Measurements from ENCODE around the gene LRRC2. TPM values are rescaled to one million over a fixed set of nuclear protein-coding genes. Genes with fewer than 3 reads are reported as not detected.

LRRC2 gene
- total RNA-seq, 2 donors from 2014 or later, result 0.44 to 2.0 TPM

GRCh38 chr3:46505953-46506352, 60.1 kb downstream of the LRRC2 start:
- Histone ChIP-seq H3K27ac (no peak overlapping the region), H3K36me3 (no peaks in the 10 kb centered on the region), H3K27me3 (no peaks in the 10 kb centered on the region), H3K4me1 (no peaks in the 10 kb centered on the region), H3K9ac (ENCODE audit: low read depth in 2 of 2, low read length in 2 of 2) (no peak overlapping the region), H3K4me3 (no peak overlapping the region), H3K9me3 (no peaks in the 10 kb centered on the region)
- intact Hi-C loops (cut with DNase I), result no loop called here
- TF ChIP-seq CTCF (IDR thresholded peaks at IDR 0.05), result no peak
- no peak for DNase-seq

DNA sequence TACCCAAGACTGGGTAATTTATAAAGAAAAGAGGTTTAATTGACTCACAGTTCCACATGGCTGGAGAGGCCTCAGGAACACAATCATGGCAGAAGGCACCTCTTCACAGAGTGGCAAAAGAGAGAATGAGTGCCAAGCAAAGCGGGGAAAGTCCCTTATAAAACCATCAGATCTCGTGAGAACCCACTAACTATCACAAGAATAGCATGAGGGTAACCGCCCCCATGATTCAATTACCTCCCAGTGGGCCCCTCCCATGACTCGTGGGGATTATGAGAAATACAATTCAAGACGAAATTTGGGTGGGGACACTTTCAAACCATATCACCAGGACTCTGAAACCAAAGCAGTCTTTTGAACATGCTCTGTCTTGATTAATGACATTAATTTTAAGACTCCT, 61.3 kb downstream of the LRRC2 start:
- H3K27me3 ChIP-seq, result no peaks in the 10 kb centered on the region
- H3K4me1 ChIP-seq, result no peaks in the 10 kb centered on the region
- intact Hi-C loops (cut with DNase I), result no loop called here
- no peak for DNase-seq
- no peak overlapping the region for H3K4me3 ChIP-seq
- no peak overlapping the region for H3K27ac ChIP-seq
- TF ChIP-seq CTCF (IDR thresholded peaks at IDR 0.05), result no peak
- no peak overlapping the region for H3K9ac ChIP-seq (ENCODE audit: low read depth in 2 of 2, low read length in 2 of 2)
- H3K36me3 ChIP-seq, result no peaks in the 10 kb centered on the region
- H3K9me3 ChIP-seq, result no peaks in the 10 kb centered on the region

GRCh38 chr3:46503200-46503874, 62.8 kb downstream of the LRRC2 start:
- Histone ChIP-seq H3K9me3 (no peaks in the 10 kb centered on the region), H3K4me1 (no peaks in the 10 kb centered on the region), H3K27me3 (no peaks in the 10 kb centered on the region), H3K36me3 (no peaks in the 10 kb centered on the region), H3K4me3 (no peak overlapping the region), H3K27ac (no peak overlapping the region), H3K9ac (ENCODE audit: low read depth in 2 of 2, low read length in 2 of 2) (no peak overlapping the region)
- no peak for DNase-seq
- TF ChIP-seq CTCF (IDR thresholded peaks at IDR 0.05), result no peak
- intact Hi-C loops (cut with DNase I), result no loop called here

GRCh38 chr3:46501702-46502101, 64.4 kb downstream of the LRRC2 start:
- H3K4me1 ChIP-seq, result no peaks in the 10 kb centered on the region
- H3K9ac ChIP-seq (ENCODE audit: low read depth in 2 of 2, low read length in 2 of 2), result no peak overlapping the region
- TF ChIP-seq CTCF (IDR thresholded peaks at IDR 0.05), result no peak
- no peaks in the 10 kb centered on the region for H3K9me3 ChIP-seq
- intact Hi-C loops (cut with DNase I), result no loop called here
- no peaks in the 10 kb centered on the region for H3K36me3 ChIP-seq
- H3K27ac ChIP-seq, result no peak overlapping the region
- no peak overlapping the region for H3K4me3 ChIP-seq
- no peaks in the 10 kb centered on the region for H3K27me3 ChIP-seq
- DNase-seq, result no peak

- Histone ChIP-seq H3K36me3 (no peaks in the 10 kb centered on the region), H3K27ac (no peak overlapping the region), H3K4me1 (no peaks in the 10 kb centered on the region), H3K9ac (ENCODE audit: low read depth in 2 of 2, low read length in 2 of 2) (no peak overlapping the region), H3K4me3 (no peak overlapping the region), H3K27me3 (no peaks in the 10 kb centered on the region), H3K9me3 (no peaks in the 10 kb centered on the region)
- intact Hi-C loops (cut with DNase I), result no loop called here
- DNase-seq, result no peak
- TF ChIP-seq CTCF (IDR thresholded peaks at IDR 0.05), result no peak
Observed at GRCh38 chr3:46500656-46501635, 65.2 kb downstream of the LRRC2 start.
